Measurements from ENCODE around the gene COL9A1.

DNA sequence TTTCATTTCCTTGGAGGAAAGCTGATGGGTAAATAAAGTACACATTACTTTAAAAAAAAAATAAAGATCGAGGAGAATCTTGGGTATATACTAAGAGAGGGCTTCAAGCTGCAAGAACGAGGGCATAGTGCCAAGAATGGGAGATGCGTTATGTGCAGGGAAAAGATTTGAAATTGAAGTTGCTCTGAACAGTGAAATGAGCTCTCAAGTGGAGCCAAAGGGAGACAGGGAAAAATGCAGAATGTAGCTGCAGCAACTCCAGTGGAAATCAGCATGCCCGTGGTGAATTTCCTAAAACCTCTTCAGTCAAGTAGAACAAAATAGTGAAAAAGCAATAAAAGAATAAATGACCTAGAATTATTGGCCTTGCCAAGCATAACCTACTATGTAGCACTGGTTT, 11.4 kb upstream of the COL9A1 start:
- TF ChIP-seq, protein P1, sequence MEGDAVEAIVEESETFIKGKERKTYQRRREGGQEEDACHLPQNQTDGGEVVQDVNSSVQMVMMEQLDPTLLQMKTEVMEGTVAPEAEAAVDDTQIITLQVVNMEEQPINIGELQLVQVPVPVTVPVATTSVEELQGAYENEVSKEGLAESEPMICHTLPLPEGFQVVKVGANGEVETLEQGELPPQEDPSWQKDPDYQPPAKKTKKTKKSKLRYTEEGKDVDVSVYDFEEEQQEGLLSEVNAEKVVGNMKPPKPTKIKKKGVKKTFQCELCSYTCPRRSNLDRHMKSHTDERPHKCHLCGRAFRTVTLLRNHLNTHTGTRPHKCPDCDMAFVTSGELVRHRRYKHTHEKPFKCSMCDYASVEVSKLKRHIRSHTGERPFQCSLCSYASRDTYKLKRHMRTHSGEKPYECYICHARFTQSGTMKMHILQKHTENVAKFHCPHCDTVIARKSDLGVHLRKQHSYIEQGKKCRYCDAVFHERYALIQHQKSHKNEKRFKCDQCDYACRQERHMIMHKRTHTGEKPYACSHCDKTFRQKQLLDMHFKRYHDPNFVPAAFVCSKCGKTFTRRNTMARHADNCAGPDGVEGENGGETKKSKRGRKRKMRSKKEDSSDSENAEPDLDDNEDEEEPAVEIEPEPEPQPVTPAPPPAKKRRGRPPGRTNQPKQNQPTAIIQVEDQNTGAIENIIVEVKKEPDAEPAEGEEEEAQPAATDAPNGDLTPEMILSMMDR (IDR thresholded peaks at IDR 0.05) = no peak
- no peak for TF ChIP-seq POLR2A (IDR thresholded peaks at IDR 0.05)
